LNCAP (cell line): ENCODE measurements around the gene ITGA3.

Experiments
- CTCF ChIP-seq: fragments of 450-650 bp; IDR thresholded peaks from 2 replicates; pipeline ENCODE4 v1.5.1; 2017; ENCODE audit warnings: mild to moderate bottlenecking

ITGA3 gene

GRCh38 chr17:50132104-50132794, 76.3 kb downstream of the ITGA3 start:
- TF ChIP-seq CTCF, result no peak

GRCh38 chr17:50133028-50133768, 77.3 kb downstream of the ITGA3 start:
- TF ChIP-seq CTCF, result no peak

- TF ChIP-seq CTCF, result no peak
Observed at GRCh38 chr17:50133769-50134099, 77.8 kb downstream of the ITGA3 start.

GRCh38 chr17:50134206-50135110, 78.5 kb downstream of the ITGA3 start:
- TF ChIP-seq CTCF, result no peak

GRCh38 chr17:50135316-50136095, 79.6 kb downstream of the ITGA3 start:
- no peak for TF ChIP-seq CTCF

GRCh38 chr17:50136096-50136687, 80.3 kb downstream of the ITGA3 start:
- TF ChIP-seq CTCF, result no peak
